IMR-90 (cell line): ENCODE data around the gene FKBP4. TPM values are rescaled to one million over a fixed set of nuclear protein-coding genes. Genes with fewer than 3 reads are reported as not detected.

Source experiments
- ATAC-seq: fragments of 200-7000 bp; cut with Tn5 transposase; 2 replicates; pipeline ENCODE4 v1.9.1; 2020; ENCODE audit warnings: low read depth, mild to moderate bottlenecking, moderate library complexity
- BruUV-seq: library from RNA; stranded (reverse); fragments of 400-500 nt; replicated peaks from 2 replicates; lab custom pipeline; 2021; lab: Mats Ljungman, UMichigan
- CTCF ChIA-PET: fragments of 300-600 bp; formaldehyde crosslinking; extraction: SDS; loops from one replicate; lab custom pipeline; 2021; ENCODE audit warnings: antibody characterized with exemption; lab: Yijun Ruan, JAX
- POLR2A ChIA-PET: fragments of 300-600 bp; sonication (Branson Sonifier 250); formaldehyde crosslinking; loops from one replicate; lab custom pipeline; 2022; ENCODE audit warnings: antibody characterized with exemption; ENCODE audit not compliant: unreplicated experiment; lab: Charles Lee
- DNase-seq: peaks from one replicate; pipeline ENCODE4 v3.0.0; 2013
- H2AFZ ChIP-seq: replicated peaks from 2 replicates; pipeline ENCODE3; 2013; ENCODE audit warnings: low read length, mild to moderate bottlenecking; ENCODE audit not compliant: poor library complexity
- H2AK5ac ChIP-seq: 2 replicates; pipeline ENCODE4 v1.6.1; 2013; ENCODE audit warnings: low read depth, low read length, inconsistent platforms
- H2AK9ac ChIP-seq: replicated peaks from 2 replicates; pipeline ENCODE3; 2013; ENCODE audit warnings: mild to moderate bottlenecking, low read depth, low read length, moderate library complexity; ENCODE audit not compliant: poor library complexity
- H2BK120ac ChIP-seq: 2 replicates; pipeline ENCODE4 v1.6.1; 2013; ENCODE audit warnings: low read depth, low read length, inconsistent platforms
- H2BK15ac ChIP-seq: 3 replicates; pipeline ENCODE4 v1.6.1; 2013; ENCODE audit warnings: low read depth, low read length, inconsistent platforms
- H2BK20ac ChIP-seq: 2 replicates; pipeline ENCODE4 v1.6.1; 2013; ENCODE audit warnings: low read depth, mild to moderate bottlenecking, inconsistent platforms, low read length, moderate library complexity
- H2BK5ac ChIP-seq: 2 replicates; pipeline ENCODE4 v1.6.1; 2013; ENCODE audit warnings: mild to moderate bottlenecking, low read depth, low read length, inconsistent platforms; ENCODE audit not compliant: poor library complexity, severe bottlenecking
- H3K14ac ChIP-seq: replicated peaks from 2 replicates; pipeline ENCODE4 v1.6.1; 2013; ENCODE audit warnings: low read depth, low read length, inconsistent platforms
- H3K18ac ChIP-seq: 2 replicates; pipeline ENCODE4 v1.6.1; 2013; ENCODE audit warnings: low read depth, low read length, control low read depth
- H3K23ac ChIP-seq: 2 replicates; pipeline ENCODE4 v1.6.1; 2013; ENCODE audit warnings: low read depth, low read length, inconsistent platforms
- H3K27ac ChIP-seq: 2 replicates; pipeline ENCODE4 v1.5.1; 2013; ENCODE audit warnings: mild to moderate bottlenecking, control low read depth, low read length; ENCODE audit not compliant: insufficient read depth
- H3K27me3 ChIP-seq: 2 replicates; pipeline ENCODE4 v1.6.1; 2013; ENCODE audit warnings: low read length; ENCODE audit not compliant: control insufficient read depth, insufficient read depth
- H3K36me3 ChIP-seq: 2 replicates; pipeline ENCODE4 v1.6.1; 2013; ENCODE audit warnings: low read length, mixed read lengths; ENCODE audit not compliant: control insufficient read depth, insufficient read depth
- H3K4ac ChIP-seq: 2 replicates; pipeline ENCODE4 v1.6.1; 2013; ENCODE audit warnings: low read depth, low read length, inconsistent platforms
- H3K4me1 ChIP-seq: 2 replicates; pipeline ENCODE4 v1.6.1; 2013; ENCODE audit warnings: low read length, mixed read lengths; ENCODE audit not compliant: control insufficient read depth, insufficient read depth
- H3K4me2 ChIP-seq: 2 replicates; pipeline ENCODE4 v1.6.1; 2013; ENCODE audit warnings: low read depth, mild to moderate bottlenecking, control low read depth, low read length, moderate library complexity
- H3K4me3 ChIP-seq: 2 replicates; pipeline ENCODE4 v1.5.1; 2013; ENCODE audit warnings: low read depth, mild to moderate bottlenecking, control low read depth, low read length, moderate library complexity; ENCODE audit not compliant: insufficient read depth
- H3K56ac ChIP-seq: 2 replicates; pipeline ENCODE4 v1.6.1; 2013; ENCODE audit warnings: low read length, inconsistent platforms; ENCODE audit not compliant: insufficient read depth; ENCODE audit errors: extremely low read depth
- H3K79me1 ChIP-seq, 2 experiments: 2 replicates each; pipeline ENCODE4 v1.6.1; 2013; ENCODE audit warnings: low read length in 2 of 2, inconsistent platforms in 1 of 2, low read depth in 1 of 2
- H3K9ac ChIP-seq: 2 replicates; pipeline ENCODE4 v1.6.1; 2013; ENCODE audit warnings: low read depth, low read length, control low read depth
- H3K9me1 ChIP-seq: 2 replicates; pipeline ENCODE4 v1.6.1; 2013; ENCODE audit warnings: low read length, inconsistent platforms; ENCODE audit not compliant: insufficient read depth
- H3K9me3 ChIP-seq: 2 replicates; pipeline ENCODE4 v1.6.1; 2013; ENCODE audit warnings: low read length; ENCODE audit not compliant: control insufficient read depth, insufficient read depth
- H4K20me1 ChIP-seq: 2 replicates; pipeline ENCODE4 v1.6.1; 2013; ENCODE audit warnings: low read length, inconsistent platforms; ENCODE audit not compliant: insufficient read depth
- H4K5ac ChIP-seq: 2 replicates; pipeline ENCODE4 v1.6.1; 2013; ENCODE audit warnings: mild to moderate bottlenecking, low read depth, low read length, control low read depth
- H4K8ac ChIP-seq, 2 experiments: 2 replicates each; pipeline ENCODE4 v1.6.1; 2013; ENCODE audit warnings: low read depth in 2 of 2, low read length in 2 of 2, control low read depth in 1 of 2, inconsistent platforms in 1 of 2
- H4K91ac ChIP-seq: 2 replicates; pipeline ENCODE4 v1.6.1; 2013; ENCODE audit warnings: low read depth, low read length, inconsistent platforms; ENCODE audit not compliant: insufficient read depth
- MAFK ChIP-seq: IDR thresholded peaks from 2 replicates; pipeline ENCODE4 v1.6.1; 2012; ENCODE audit warnings: low read depth, low read length, improper control_type of control experiment
- MAZ ChIP-seq: IDR thresholded peaks from 2 replicates; pipeline ENCODE4 v1.6.1; 2012; ENCODE audit warnings: low read depth, mild to moderate bottlenecking, low read length, improper control_type of control experiment, moderate library complexity, borderline replicate concordance
- MXI1 ChIP-seq: IDR thresholded peaks from 2 replicates; pipeline ENCODE4 v1.6.1; 2012; ENCODE audit warnings: low read depth, mild to moderate bottlenecking, low read length, moderate library complexity, borderline replicate concordance
- NFE2L2 ChIP-seq: fragments of 150-350 bp; IDR thresholded peaks from 2 replicates; pipeline ENCODE4 v1.6.1; 2016; ENCODE audit warnings: low read depth, mild to moderate bottlenecking, low read length
- POLR2A ChIP-seq: IDR thresholded peaks from 2 replicates; pipeline ENCODE4 v1.6.1; 2012; ENCODE audit warnings: mild to moderate bottlenecking, low read depth, low read length
- RAD21 ChIP-seq: IDR thresholded peaks from 2 replicates; pipeline ENCODE4 v1.6.1; 2012; ENCODE audit warnings: low read length, improper control_type of control experiment
- RFX5 ChIP-seq: IDR thresholded peaks from 2 replicates; pipeline ENCODE4 v1.8.0; 2012; ENCODE audit warnings: low read depth, mild to moderate bottlenecking, low read length, moderate library complexity
- SMC3 ChIP-seq: fragments of 150-350 bp; IDR thresholded peaks from 2 replicates; pipeline ENCODE4 v1.6.1; 2016; ENCODE audit warnings: low read depth, mild to moderate bottlenecking, antibody characterized with exemption, low read length, moderate library complexity
- WGBS, 2 experiments: methylation state at CpG; one replicate each; pipeline versions ENCODE4 v1.1.5 to v1.1.7; 2013; ENCODE audit warnings: missing lambda C conversion rate in 2 of 2; ENCODE audit not compliant: insufficient read length in 1 of 2; ENCODE audit errors: extremely low coverage in 2 of 2; 5-methylcytosine and 5-hydroxymethylcytosine counted together
- dilution Hi-C: fragments of 300-500 bp; cut with HindIII; formaldehyde crosslinking; loops from one replicate; pipeline ENCODE4 v1.14.3; 2018; ENCODE audit warnings: low sequenced_read_pairs; ENCODE audit not compliant: unreplicated experiment
- in situ Hi-C: fragments of 300-500 bp; cut with MboI; formaldehyde crosslinking; loops from 3 replicates; pipeline ENCODE4 v1.14.3; 2019; ENCODE audit warnings: low sequenced_read_pairs, inconsistent platforms, mixed read lengths
- intact Hi-C: fragments of 100-400 bp; cut with micrococcal nuclease; formaldehyde crosslinking; loops from 2 replicates; pipeline ENCODE4 v1.10.0; 2022
- polyA plus RNA-seq, 3 experiments: library from polyadenylated mRNA; depleted of rRNA; stranded (reverse); fragments of >200 nt; gene quantifications; 2 replicates each; pipeline ENCODE4 v1.2.3, GENCODE V29; 2012; ENCODE audit warnings: low replicate concordance in 1 of 3
- total RNA-seq: library from RNA; depleted of rRNA; stranded (reverse); fragments of >200 nt; gene quantifications from 2 replicates; pipeline ENCODE4 v1.2.3, GENCODE V29; 2012
- TF ChIP-seq, protein P1 (sequence below): fragments of 150-350 bp; IDR thresholded peaks from 2 replicates; pipeline ENCODE4 v1.6.1; 2017; ENCODE audit warnings: mild to moderate bottlenecking, antibody characterized with exemption, low read length, low read depth

The FKBP4 gene
- total and polyA plus RNA-seq, 2 of the 4 experiments (the other 2 are of a cell fraction): 35.7 to 36.0 TPM

DNA sequence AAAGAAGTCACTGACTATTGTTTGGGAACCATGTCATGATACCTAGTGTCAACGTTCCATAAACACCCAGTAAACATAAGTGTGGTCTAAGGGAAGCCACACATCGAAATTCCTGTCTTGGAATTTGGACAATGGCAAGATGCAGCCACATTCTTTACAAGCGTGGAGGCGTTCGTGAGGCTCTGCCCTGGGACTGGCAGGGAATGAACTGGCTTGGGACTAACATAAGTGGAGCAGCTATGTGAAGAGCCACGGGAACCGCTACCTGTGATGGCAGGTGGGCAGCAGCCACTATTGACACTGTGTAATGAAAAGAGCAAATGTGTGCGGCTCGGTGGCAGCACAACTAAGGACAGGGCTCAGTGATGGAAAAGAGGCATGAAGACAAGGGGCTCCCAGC is 50.0 kb downstream of the FKBP4 start:
- Histone ChIP-seq H3K4me3 (no peak overlapping the region), H4K20me1 (0 out of 2 replicates have a peak, but pooled peaks cover 2% of the 10 kb centered on the region), H3K4me1 (peaks cover 14% of the 10 kb centered on the region), H3K9me3 (no peaks in the 10 kb centered on the region), H2BK15ac (no peak overlapping the region), H3K79me1 (no peaks in the 10 kb centered on the region), H3K27me3 (no peaks in the 10 kb centered on the region), H2BK120ac (peak overlapping the region; percentile 75), H2AK9ac (peak overlapping the region; percentile 7), H4K8ac (peak overlapping the region; percentile 98 to 99), H4K5ac (peak overlapping the region; percentile 76), H3K27ac (0 out of 2 replicates have a peak overlapping the region, but pooled peaks have one; percentile 14), H2AFZ (peak overlapping the region; percentile 91), H2AK5ac (peak overlapping the region; percentile 27), H2BK20ac (peak overlapping the region; percentile 38; the same call in 1 of the 2 replicates), H3K4ac (peak overlapping the region; percentile 92), H3K23ac (peak overlapping the region; percentile 23; the same call in 1 of the 2 replicates), H3K4me2 (no peak overlapping the region), H3K14ac (peak overlapping the region; percentile 67), H2BK5ac (peak overlapping the region; percentile 21), H3K9me1 (peaks cover 14% of the 10 kb centered on the region), H3K36me3 (no peaks in the 10 kb centered on the region), H3K18ac (peak overlapping the region; percentile 26; the same call in 1 of the 2 replicates), H3K56ac (no peak overlapping the region), H3K9ac (no peak overlapping the region), H4K91ac (peak overlapping the region; percentile 74)
- TF ChIP-seq RAD21: no peak
- TF ChIP-seq RFX5: no peak
- no peak for TF ChIP-seq MXI1
- TF ChIP-seq MAZ: no peak
- no peak for TF ChIP-seq POLR2A
- TF ChIP-seq, protein P1, sequence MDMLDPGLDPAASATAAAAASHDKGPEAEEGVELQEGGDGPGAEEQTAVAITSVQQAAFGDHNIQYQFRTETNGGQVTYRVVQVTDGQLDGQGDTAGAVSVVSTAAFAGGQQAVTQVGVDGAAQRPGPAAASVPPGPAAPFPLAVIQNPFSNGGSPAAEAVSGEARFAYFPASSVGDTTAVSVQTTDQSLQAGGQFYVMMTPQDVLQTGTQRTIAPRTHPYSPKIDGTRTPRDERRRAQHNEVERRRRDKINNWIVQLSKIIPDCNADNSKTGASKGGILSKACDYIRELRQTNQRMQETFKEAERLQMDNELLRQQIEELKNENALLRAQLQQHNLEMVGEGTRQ: no peak
- TF ChIP-seq MAFK: no peak
- no peak for TF ChIP-seq SMC3
- TF ChIP-seq NFE2L2: no peak
- in situ Hi-C loops (no loop called here), dilution Hi-C loops (no loop called here), intact Hi-C loops (no loop called here)
- no peak for ATAC-seq
- ChIA-PET CTCF (interaction anchor here (0.9 kb wide), 1 partner anchor 9 kb away, joined by 3 read pairs; no protein-coding TSS in a partner anchor), POLR2A (no interaction called here)
- WGBS, 2 experiments: 65% methylated on average over 5 of the region's 9 CpGs; no CpG with 5 or more reads in 1 of the 2 experiments
- BruUV-seq: no TSS peak
- peak; percentile 18 for DNase-seq
